PC-9 (cell line): Measurements from ENCODE around the gene TRAPPC12. TPM values are rescaled to one million over a fixed set of nuclear protein-coding genes. Genes with fewer than 3 reads are reported as not detected.

ENCODE experiments used
- BruUV-seq: library from RNA; stranded (reverse); fragments of 400-500 nt; replicated peaks from 2 replicates; lab custom pipeline; 2021; lab: Mats Ljungman, UMichigan
- CTCF ChIA-PET: fragments of 300-600 bp; sonication (Branson Sonifier 250); formaldehyde crosslinking; loops from one replicate; lab custom pipeline; 2022; ENCODE audit warnings: antibody characterized with exemption; lab: Charles Lee
- POLR2A ChIA-PET: fragments of 300-600 bp; sonication (Branson Sonifier 250); formaldehyde crosslinking; loops from one replicate; lab custom pipeline; 2022; ENCODE audit warnings: antibody characterized with exemption; ENCODE audit not compliant: unreplicated experiment; lab: Charles Lee
- DNase-seq, 2 experiments: peaks; one replicate each; pipeline versions ENCODE4 v3.0.0 to v3.0.0-alpha.2; 2015 to 2022; ENCODE audit warnings: mixed read lengths in 1 of 2
- H2AFZ ChIP-seq: fragments of 200-600 bp; sonication (generic); 2 replicates; pipeline ENCODE4 v1.8.1; 2017; ENCODE audit warnings: antibody characterized with exemption
- H3F3A ChIP-seq: fragments of 200-600 bp; sonication (generic); 2 replicates; pipeline ENCODE4 v1.8.1; 2017; ENCODE audit warnings: antibody characterized with exemption, mild to moderate bottlenecking, low read depth; ENCODE audit not compliant: insufficient read depth
- H3K27ac ChIP-seq: fragments of 200-600 bp; sonication (generic); 2 replicates; pipeline ENCODE4 v1.6.1; 2016; ENCODE audit warnings: mixed run types
- H3K27me3 ChIP-seq: fragments of 200-600 bp; sonication (generic); 2 replicates; pipeline ENCODE4 v1.6.1; 2016; ENCODE audit warnings: low read depth, mixed run types; ENCODE audit not compliant: insufficient read depth
- H3K36me3 ChIP-seq: fragments of 200-600 bp; sonication (generic); 2 replicates; pipeline ENCODE4 v1.6.1; 2016; ENCODE audit warnings: low read depth, mixed run types
- H3K4me1 ChIP-seq: fragments of 200-600 bp; sonication (generic); replicated peaks from 2 replicates; pipeline ENCODE4 v1.6.1; 2016; ENCODE audit warnings: mixed run types; ENCODE audit not compliant: insufficient read depth
- H3K4me2 ChIP-seq: fragments of 200-600 bp; sonication (generic); 2 replicates; pipeline ENCODE4 v1.6.1; 2017; ENCODE audit warnings: mixed run types
- H3K4me3 ChIP-seq: fragments of 200-600 bp; sonication (generic); 2 replicates; pipeline ENCODE4 v1.6.1; 2016; ENCODE audit warnings: mixed run types
- H3K79me2 ChIP-seq: fragments of 200-600 bp; sonication (generic); 2 replicates; pipeline ENCODE4 v1.6.1; 2017; ENCODE audit warnings: low read depth, mixed run types
- H3K9me2 ChIP-seq: fragments of 200-600 bp; sonication (generic); 2 replicates; pipeline ENCODE4 v1.8.1; 2017; ENCODE audit warnings: mild to moderate bottlenecking; ENCODE audit not compliant: insufficient read depth
- H3K9me3 ChIP-seq: fragments of 200-600 bp; sonication (generic); 2 replicates; pipeline ENCODE4 v1.8.1; 2016; ENCODE audit warnings: low read depth; ENCODE audit not compliant: insufficient read depth
- H4K20me1 ChIP-seq: fragments of 200-600 bp; sonication (generic); 2 replicates; pipeline ENCODE4 v1.8.1; 2017; ENCODE audit not compliant: insufficient read depth
- EZH2 ChIP-seq: fragments of 200-600 bp; sonication (generic); IDR thresholded peaks from 2 replicates; pipeline ENCODE4 v1.8.0; 2017; ENCODE audit warnings: antibody characterized with exemption, low read depth
- intact Hi-C: fragments of 100-400 bp; cut with micrococcal nuclease; formaldehyde crosslinking; loops from one replicate; pipeline ENCODE4 v1.10.0; 2022; ENCODE audit not compliant: unreplicated experiment
- total RNA-seq: library from RNA; stranded (reverse); gene quantifications from 2 replicates; pipeline ENCODE4 v1.2.3, GENCODE V29; 2021
- TF ChIP-seq, protein P1 (sequence below): fragments of 200-600 bp; sonication (generic); conservative IDR thresholded peaks from 2 replicates; pipeline ENCODE4 v1.6.1; 2017; ENCODE audit warnings: mixed run types, antibody characterized with exemption, mild to moderate bottlenecking, moderate library complexity

Gene TRAPPC12
- total RNA-seq, 1 experiment from 2014 or later = 69.3 TPM

DNA sequence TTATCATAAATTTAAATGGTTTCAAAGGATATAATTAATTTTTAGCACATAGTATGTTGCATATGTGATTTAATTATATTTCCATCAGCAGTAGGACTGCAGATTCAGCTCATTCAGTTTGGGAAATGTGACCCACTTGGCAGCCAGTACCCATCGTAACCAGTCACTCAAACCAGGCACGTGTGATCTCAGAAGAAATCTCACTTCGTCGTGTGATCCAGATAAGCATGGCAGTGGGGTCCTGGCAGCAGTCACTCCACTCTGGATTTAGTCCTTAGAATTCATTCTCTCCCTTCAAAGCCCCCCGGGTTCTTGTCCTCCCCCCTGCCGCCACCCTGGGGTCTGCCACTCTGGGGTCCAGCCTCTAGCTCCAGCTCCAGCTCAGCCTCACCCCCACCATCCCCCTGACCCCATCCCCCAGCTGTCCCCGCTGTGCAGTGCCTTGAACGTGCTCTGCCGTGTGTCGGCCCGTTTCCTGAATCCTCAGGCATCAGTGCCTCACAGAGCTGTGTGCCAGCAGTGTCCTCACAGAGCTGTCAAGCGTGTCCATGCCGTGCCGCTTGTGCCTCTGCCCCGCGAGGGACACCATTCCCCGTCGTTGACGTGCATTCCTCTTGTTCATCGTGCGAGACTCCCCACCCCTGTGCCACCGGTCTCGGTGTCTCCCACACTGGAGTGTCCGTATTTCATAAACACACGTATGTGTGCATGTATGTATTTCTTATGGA, 34.8 kb downstream of the TRAPPC12 start:
- Histone ChIP-seq H3K4me2 (no peak overlapping the region), H3K9me3 (no peaks in the 10 kb centered on the region), H3K9me2 (no peaks in the 10 kb centered on the region), H3K27ac (no peak overlapping the region), H3K36me3 (no peaks in the 10 kb centered on the region; the same call in 1 of the 2 replicates), H4K20me1 (peaks cover 55% of the 10 kb centered on the region), H2AFZ (no peak overlapping the region), H3K4me3 (no peak overlapping the region), H3K4me1 (no peaks in the 10 kb centered on the region), H3K79me2 (no peaks in the 10 kb centered on the region), H3F3A (no peaks in the 10 kb centered on the region; the same call in 1 of the 2 replicates), H3K27me3 (no peaks in the 10 kb centered on the region)
- CTCF ChIA-PET = no interaction called here
- DNase-seq = no peak
- POLR2A ChIA-PET = no interaction called here
- BruUV-seq = no TSS peak
- intact Hi-C loops = no loop called here
- TF ChIP-seq, protein P1, sequence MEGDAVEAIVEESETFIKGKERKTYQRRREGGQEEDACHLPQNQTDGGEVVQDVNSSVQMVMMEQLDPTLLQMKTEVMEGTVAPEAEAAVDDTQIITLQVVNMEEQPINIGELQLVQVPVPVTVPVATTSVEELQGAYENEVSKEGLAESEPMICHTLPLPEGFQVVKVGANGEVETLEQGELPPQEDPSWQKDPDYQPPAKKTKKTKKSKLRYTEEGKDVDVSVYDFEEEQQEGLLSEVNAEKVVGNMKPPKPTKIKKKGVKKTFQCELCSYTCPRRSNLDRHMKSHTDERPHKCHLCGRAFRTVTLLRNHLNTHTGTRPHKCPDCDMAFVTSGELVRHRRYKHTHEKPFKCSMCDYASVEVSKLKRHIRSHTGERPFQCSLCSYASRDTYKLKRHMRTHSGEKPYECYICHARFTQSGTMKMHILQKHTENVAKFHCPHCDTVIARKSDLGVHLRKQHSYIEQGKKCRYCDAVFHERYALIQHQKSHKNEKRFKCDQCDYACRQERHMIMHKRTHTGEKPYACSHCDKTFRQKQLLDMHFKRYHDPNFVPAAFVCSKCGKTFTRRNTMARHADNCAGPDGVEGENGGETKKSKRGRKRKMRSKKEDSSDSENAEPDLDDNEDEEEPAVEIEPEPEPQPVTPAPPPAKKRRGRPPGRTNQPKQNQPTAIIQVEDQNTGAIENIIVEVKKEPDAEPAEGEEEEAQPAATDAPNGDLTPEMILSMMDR = no peak
- TF ChIP-seq EZH2 = no peak

DNA sequence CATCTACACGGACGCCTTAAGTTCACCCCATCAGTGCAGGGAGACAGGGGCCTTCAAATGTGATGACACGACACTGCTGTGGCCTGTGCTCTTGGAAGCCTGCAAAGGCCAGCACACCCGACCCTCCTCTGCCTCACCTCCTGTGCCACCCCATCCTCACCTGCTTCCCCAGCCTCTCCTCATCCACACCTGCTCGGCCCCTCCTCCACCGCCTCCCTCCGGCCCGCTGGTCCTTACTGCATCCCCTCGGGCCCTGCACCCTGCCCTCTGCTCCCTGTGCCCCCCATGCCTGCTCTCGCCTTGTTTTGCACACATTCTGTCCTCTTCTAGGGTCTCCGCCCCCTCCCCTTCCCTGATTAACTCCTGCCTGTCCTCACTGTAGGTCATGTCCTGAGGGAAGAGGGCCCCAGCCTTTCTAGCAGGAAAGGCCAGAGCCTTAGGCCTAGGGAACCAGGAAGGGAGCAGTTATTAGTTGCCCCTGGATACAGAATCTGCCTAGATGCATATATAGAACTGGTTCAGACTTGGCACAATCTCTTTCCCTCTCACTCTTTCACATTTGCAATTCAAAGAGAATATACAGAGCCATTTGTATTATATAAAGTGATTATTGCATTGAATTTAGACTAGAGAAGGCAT, 39.4 kb downstream of the TRAPPC12 start:
- POLR2A ChIA-PET = no interaction called here
- Histone ChIP-seq H3K9me3 (no peaks in the 10 kb centered on the region), H3K27me3 (no peaks in the 10 kb centered on the region), H3K27ac (no peak overlapping the region), H4K20me1 (peaks cover 36% of the 10 kb centered on the region), H3K9me2 (no peaks in the 10 kb centered on the region), H3K36me3 (no peaks in the 10 kb centered on the region), H2AFZ (no peak overlapping the region), H3F3A (no peaks in the 10 kb centered on the region), H3K79me2 (no peaks in the 10 kb centered on the region), H3K4me2 (no peak overlapping the region), H3K4me1 (no peaks in the 10 kb centered on the region), H3K4me3 (no peak overlapping the region)
- BruUV-seq = no TSS peak
- TF ChIP-seq, protein P1 = no peak
- no peak for TF ChIP-seq EZH2
- no peak for DNase-seq
- intact Hi-C loops = no loop called here
- CTCF ChIA-PET = no interaction called here

DNA sequence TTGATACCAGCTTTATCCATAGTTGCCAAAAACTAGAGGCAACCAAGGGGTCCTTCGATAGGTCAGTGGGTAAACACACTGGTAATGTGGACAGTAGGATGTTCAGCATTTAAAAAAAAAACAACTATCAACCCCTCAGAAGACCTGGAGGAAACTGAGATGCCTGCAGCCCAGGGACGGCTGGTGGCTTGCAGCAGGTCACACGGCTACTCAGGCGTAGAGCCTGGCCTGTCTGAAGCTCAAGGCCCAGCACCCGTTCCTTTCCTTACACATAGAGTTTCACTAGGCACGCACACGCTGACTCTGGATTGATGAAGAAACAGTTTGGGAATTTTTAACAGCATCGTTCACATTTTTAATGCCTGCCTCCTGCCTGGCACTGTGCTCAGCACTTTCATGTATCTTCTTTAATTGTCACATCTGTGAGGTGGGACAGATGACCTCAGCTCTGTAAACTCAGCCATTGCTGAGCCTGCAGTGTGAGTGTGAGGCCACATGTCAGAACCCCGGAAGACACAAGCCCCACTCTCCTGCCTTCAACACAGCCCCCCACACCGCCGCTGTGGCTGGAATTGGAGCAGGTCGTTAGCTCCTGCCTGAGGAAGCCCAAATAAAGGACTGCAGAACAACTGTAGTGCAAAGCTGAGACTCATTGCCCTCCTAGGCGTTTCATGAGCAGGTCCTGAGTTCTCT, 40.7 kb downstream of the TRAPPC12 start:
- intact Hi-C loops = no loop called here
- DNase-seq = no peak
- TF ChIP-seq, protein P1 = no peak
- no peak for TF ChIP-seq EZH2
- H3F3A ChIP-seq = no peaks in the 10 kb centered on the region
- no peaks in the 10 kb centered on the region for H3K9me2 ChIP-seq
- H3K27me3 ChIP-seq = no peaks in the 10 kb centered on the region
- H3K9me3 ChIP-seq = no peaks in the 10 kb centered on the region
- no peak overlapping the region for H3K4me3 ChIP-seq
- peaks cover 36% of the 10 kb centered on the region for H4K20me1 ChIP-seq
- no peak overlapping the region for H2AFZ ChIP-seq
- H3K4me2 ChIP-seq = no peak overlapping the region
- ChIA-PET CTCF (no interaction called here), POLR2A (no interaction called here)
- peaks cover 7% of the 10 kb centered on the region; the same call in 1 of the 2 replicates for H3K36me3 ChIP-seq
- H3K27ac ChIP-seq = no peak overlapping the region
- H3K4me1 ChIP-seq = no peaks in the 10 kb centered on the region
- no peaks in the 10 kb centered on the region for H3K79me2 ChIP-seq
- no TSS peak for BruUV-seq
